HTERT RPE-1 (cell line): ENCODE measurements around the gene AKAP17A.

Source experiments
- in situ Hi-C: fragments of 300-500 bp; cut with MboI; formaldehyde crosslinking; loops from 4 replicates; pipeline ENCODE4 v1.14.3; 2020; ENCODE audit warnings: low sequenced_read_pairs

The AKAP17A gene

GRCh38 chrX:1582686-1583437, 8.5 kb upstream of the AKAP17A start:
- in situ Hi-C loops, result no loop called here

- in situ Hi-C loops, result no loop called here
These were observed 7.0 kb upstream of the AKAP17A start for GRCh38 chrX:1584237-1585011.

GRCh38 chrX:1587161-1587560, 4.2 kb upstream of the AKAP17A start:
- in situ Hi-C loops, result no loop called here

- in situ Hi-C loops, result no loop called here
These were observed 1.9 kb upstream of the AKAP17A start for GRCh38 chrX:1589356-1590130.

GRCh38 chrX:1591863-1592469, 562 bp downstream of the AKAP17A start:
- in situ Hi-C loops, result no loop called here

GRCh38 chrX:1592470-1593142, 1.2 kb downstream of the AKAP17A start:
- in situ Hi-C loops, result no loop called here

GRCh38 chrX:1593286-1594271, 2.2 kb downstream of the AKAP17A start:
- in situ Hi-C loops, result no loop called here

GRCh38 chrX:1595711-1596060, 4.3 kb downstream of the AKAP17A start:
- in situ Hi-C loops, result no loop called here

GRCh38 chrX:1596676-1597344, 5.4 kb downstream of the AKAP17A start:
- in situ Hi-C loops, result no loop called here

- in situ Hi-C loops, result no loop called here
These were observed 6.1 kb downstream of the AKAP17A start for GRCh38 chrX:1597345-1598020.

- in situ Hi-C loops, result no loop called here
These were observed 6.8 kb downstream of the AKAP17A start for GRCh38 chrX:1598021-1598875.

GRCh38 chrX:1598876-1599790, 7.7 kb downstream of the AKAP17A start:
- in situ Hi-C loops, result no loop called here

- in situ Hi-C loops, result no loop called here
These were observed 8.5 kb downstream of the AKAP17A start for GRCh38 chrX:1599791-1600405.

- in situ Hi-C loops, result no loop called here
These were observed 9.1 kb downstream of the AKAP17A start for GRCh38 chrX:1600406-1601050.

GRCh38 chrX:1601051-1601767, 9.8 kb downstream of the AKAP17A start:
- in situ Hi-C loops, result no loop called here
